ENCODE measurements around the gene TRIM33. TPM values are rescaled to one million over a fixed set of nuclear protein-coding genes. Genes with fewer than 3 reads are reported as not detected.

The TRIM33 gene
- total and polyA plus RNA-seq, 2 experiments from 2014 or later: 27.5 to 41.1 TPM

GRCh38 chr1:114439369-114439768 lies 71.6 kb downstream of the TRIM33 start:
- no peaks in the 10 kb centered on the region for H3K9me2 ChIP-seq (replicated peaks; ENCODE audit: insufficient read depth)
- H3K27ac ChIP-seq: no peak overlapping the region
- no peak overlapping the region for H3K4me3 ChIP-seq
- TF ChIP-seq CTCF (IDR thresholded peaks at IDR 0.05; ENCODE audit: poor library complexity) (no peak), EZH2 (IDR thresholded peaks at IDR 0.05; ENCODE audit: borderline replicate concordance) (no peak), EZH2phosphoT487 (IDR thresholded peaks at IDR 0.05; ENCODE audit: low read depth, severe bottlenecking, unreplicated experiment) (no peak)
- H3K36me3 ChIP-seq (replicated peaks; ENCODE audit: insufficient read depth, low read depth): no peaks in the 10 kb centered on the region
- no peak for DNase-seq (ENCODE audit: low spot score)
- no peaks in the 10 kb centered on the region for H3K9me3 ChIP-seq (ENCODE audit: low read depth)
- H3K27me3 ChIP-seq: no peaks in the 10 kb centered on the region
- no peak overlapping the region for H3K4me2 ChIP-seq
- H3K79me2 ChIP-seq: peaks cover 22% of the 10 kb centered on the region
- H4K20me1 ChIP-seq (ENCODE audit: insufficient read depth, poor library complexity, severe bottlenecking): no peaks in the 10 kb centered on the region
- no peak overlapping the region for H2AFZ ChIP-seq
- H3K4me1 ChIP-seq (ENCODE audit: insufficient read depth): no peaks in the 10 kb centered on the region
- WGBS (ENCODE audit: low lambda C conversion rate, missing lambda C conversion rate): 97% methylated on average over 4 of the region's 4 CpGs

- 95% methylated on average over 1 of the region's 1 CpG for WGBS (ENCODE audit: low lambda C conversion rate, missing lambda C conversion rate)
Observed at GRCh38 chr1:114437812-114438211, 73.2 kb downstream of the TRIM33 start.

GRCh38 chr1:114436799-114437198 lies 74.2 kb downstream of the TRIM33 start:
- no peak overlapping the region for H3K4me2 ChIP-seq
- no peak overlapping the region for H3K4me3 ChIP-seq
- no peak for DNase-seq (ENCODE audit: low spot score)
- no peaks in the 10 kb centered on the region for H3K9me3 ChIP-seq (ENCODE audit: low read depth)
- H3K79me2 ChIP-seq: peaks cover 29% of the 10 kb centered on the region
- WGBS (ENCODE audit: low lambda C conversion rate, missing lambda C conversion rate): 92% methylated on average over 3 of the region's 3 CpGs
- no peak overlapping the region for H3K27ac ChIP-seq
- no peaks in the 10 kb centered on the region for H4K20me1 ChIP-seq (ENCODE audit: insufficient read depth, poor library complexity, severe bottlenecking)
- no peak for TF ChIP-seq CTCF (IDR thresholded peaks at IDR 0.05; ENCODE audit: poor library complexity)
- TF ChIP-seq EZH2 (IDR thresholded peaks at IDR 0.05; ENCODE audit: borderline replicate concordance): no peak
- no peak for TF ChIP-seq EZH2phosphoT487 (IDR thresholded peaks at IDR 0.05; ENCODE audit: low read depth, severe bottlenecking, unreplicated experiment)
- H3K36me3 ChIP-seq (replicated peaks; ENCODE audit: insufficient read depth, low read depth): no peaks in the 10 kb centered on the region
- no peaks in the 10 kb centered on the region for H3K27me3 ChIP-seq
- H3K9me2 ChIP-seq (replicated peaks; ENCODE audit: insufficient read depth): no peaks in the 10 kb centered on the region
- H3K4me1 ChIP-seq (ENCODE audit: insufficient read depth): no peaks in the 10 kb centered on the region
- H2AFZ ChIP-seq: no peak overlapping the region

More at GRCh38 chr1:114437812-114438211, 73.2 kb downstream of the TRIM33 start:
- no peaks in the 10 kb centered on the region for H3K27me3 ChIP-seq
- H2AFZ ChIP-seq: no peak overlapping the region
- no peak overlapping the region for H3K4me3 ChIP-seq
- H3K9me3 ChIP-seq (ENCODE audit: low read depth): no peaks in the 10 kb centered on the region
- no peaks in the 10 kb centered on the region for H4K20me1 ChIP-seq (ENCODE audit: insufficient read depth, poor library complexity, severe bottlenecking)
- TF ChIP-seq EZH2 (IDR thresholded peaks at IDR 0.05; ENCODE audit: borderline replicate concordance): no peak
- TF ChIP-seq EZH2phosphoT487 (IDR thresholded peaks at IDR 0.05; ENCODE audit: low read depth, severe bottlenecking, unreplicated experiment): no peak
- no peak for TF ChIP-seq CTCF (IDR thresholded peaks at IDR 0.05; ENCODE audit: poor library complexity)
- no peaks in the 10 kb centered on the region for H3K36me3 ChIP-seq (replicated peaks; ENCODE audit: insufficient read depth, low read depth)
- no peak overlapping the region for H3K27ac ChIP-seq
- no peaks in the 10 kb centered on the region for H3K9me2 ChIP-seq (replicated peaks; ENCODE audit: insufficient read depth)
- no peaks in the 10 kb centered on the region for H3K4me1 ChIP-seq (ENCODE audit: insufficient read depth)
- peaks cover 29% of the 10 kb centered on the region for H3K79me2 ChIP-seq
- no peak for DNase-seq (ENCODE audit: low spot score)
- no peak overlapping the region for H3K4me2 ChIP-seq
